GM12872 (cell line): ENCODE data around the gene PI4KA.

Source experiments
- CTCF ChIP-seq: IDR thresholded peaks from 3 replicates; pipeline ENCODE4 v1.5.1; 2011; ENCODE audit warnings: low read depth, mild to moderate bottlenecking, low read length, moderate library complexity; ENCODE audit not compliant: insufficient read depth

The PI4KA gene

GRCh38 chr22:20852503-20852902 is 6.1 kb downstream of the PI4KA start:
- no peak for TF ChIP-seq CTCF

GRCh38 chr22:20852076-20852475 is 6.5 kb downstream of the PI4KA start:
- no peak for TF ChIP-seq CTCF

GRCh38 chr22:20847318-20847822 is 11.2 kb downstream of the PI4KA start:
- TF ChIP-seq CTCF, result no peak

DNA sequence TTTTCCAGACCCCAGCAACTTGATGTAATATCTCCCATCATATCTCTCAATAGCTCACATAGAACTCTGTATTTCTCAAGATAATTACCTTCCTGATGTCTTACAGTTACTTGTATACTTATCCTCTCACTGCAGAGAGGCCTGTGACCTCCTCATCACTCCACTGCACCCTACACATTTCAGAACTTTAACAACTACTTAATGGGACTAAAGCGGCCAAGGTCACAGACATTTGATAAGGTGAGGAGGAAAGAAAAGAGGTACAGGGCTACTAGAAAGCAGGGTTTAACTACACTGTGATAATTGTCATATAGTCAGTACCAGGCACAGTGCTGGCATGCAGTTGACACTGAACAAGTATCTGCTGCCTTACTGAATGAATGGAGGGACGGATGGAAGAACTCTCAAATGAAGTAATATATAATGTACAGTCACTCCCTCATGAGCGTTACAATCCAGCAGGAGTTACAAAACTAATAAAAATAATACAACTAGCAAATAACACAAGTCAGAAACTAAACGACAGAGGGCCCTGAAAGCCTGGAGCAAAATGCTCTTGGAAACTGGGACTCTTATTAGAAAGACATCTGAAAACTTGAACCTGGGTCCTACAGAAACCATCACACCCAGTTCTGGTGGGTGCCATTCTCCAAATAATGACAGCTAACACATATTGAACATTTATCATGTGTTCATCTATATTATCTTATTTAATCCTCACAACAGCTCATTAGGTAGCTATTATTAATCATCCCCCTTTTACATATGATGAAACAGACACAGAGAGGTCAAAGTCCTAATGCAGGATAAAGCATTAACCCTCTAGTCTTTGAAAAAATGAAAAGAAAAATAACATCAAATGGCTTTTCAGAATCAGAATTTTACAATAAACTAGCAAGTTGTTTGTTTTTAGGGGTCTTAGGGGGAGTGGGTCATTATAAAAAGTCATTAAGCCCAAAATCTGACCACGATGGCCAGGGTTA is 14.3 kb downstream of the PI4KA start:
- no peak for TF ChIP-seq CTCF

DNA sequence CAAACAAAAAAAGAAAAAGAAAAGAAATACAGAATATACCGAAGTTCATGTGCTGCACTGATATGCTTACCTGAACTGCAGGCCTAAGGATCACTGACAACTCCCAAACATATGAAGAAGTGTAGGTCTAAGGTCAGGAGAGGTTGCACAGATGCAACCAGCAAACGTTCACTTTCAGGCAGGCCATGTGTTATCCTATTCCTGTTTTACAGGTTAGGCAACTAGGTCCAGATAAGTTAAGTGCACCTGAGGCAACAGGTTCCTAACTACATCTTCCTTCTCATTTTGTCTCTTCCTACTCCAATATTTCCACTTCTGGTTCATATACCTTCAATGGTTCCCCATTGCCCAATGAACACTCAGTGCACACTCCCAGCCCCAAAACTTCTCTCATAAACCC is 15.1 kb downstream of the PI4KA start:
- no peak for TF ChIP-seq CTCF

GRCh38 chr22:20840646-20841371 is 17.8 kb downstream of the PI4KA start:
- no peak for TF ChIP-seq CTCF
